Colonic mucosa (tissue), 4 donors: ENCODE results near the gene PRKCA. TPM values are rescaled to one million over a fixed set of nuclear protein-coding genes. Genes with fewer than 3 reads are reported as not detected.

Experiments used
- DNase-seq: peaks from one replicate; pipeline ENCODE4 v3.0.0-alpha.2; 2020
- H3K27ac ChIP-seq: fragments of 200-600 bp; one replicate; pipeline ENCODE4 v1.8.0; 2021
- H3K27me3 ChIP-seq: fragments of 200-600 bp; one replicate; pipeline ENCODE4 v1.8.0; 2021
- H3K36me3 ChIP-seq: fragments of 200-600 bp; one replicate; pipeline ENCODE4 v1.8.0; 2021
- H3K4me1 ChIP-seq: fragments of 200-600 bp; one replicate; pipeline ENCODE4 v1.8.0; 2021; ENCODE audit warnings: mild to moderate bottlenecking
- H3K4me3 ChIP-seq: fragments of 200-600 bp; one replicate; pipeline ENCODE4 v1.8.0; 2021
- H3K9ac ChIP-seq, 2 donors: one replicate each; pipeline ENCODE4 v1.7.0; 2013; ENCODE audit warnings: control low read depth in 2 of 2, low read depth in 2 of 2, low read length in 2 of 2
- H3K9me3 ChIP-seq: fragments of 200-600 bp; one replicate; pipeline ENCODE4 v1.8.0; 2021
- CTCF ChIP-seq: fragments of 200-600 bp; IDR thresholded peaks from one replicate; pipeline ENCODE4 v1.8.0; 2022; ENCODE audit warnings: antibody characterized with exemption, mild to moderate bottlenecking
- intact Hi-C: fragments of 100-400 bp; cut with DNase I; formaldehyde crosslinking; loops from one replicate; pipeline ENCODE4 v1.14.1; 2022
- total RNA-seq, 2 donors: library from RNA; stranded (reverse); fragmentation: NEBNext Ultra II Directional in 1 of 2; extraction: Animal tissue kit (Norgen Biotek cat#: 25700) in 1 of 2; gene quantifications; one replicate each; pipeline ENCODE4 v1.2.1, GENCODE V29; 2021
- donor health status: healthy.
- donor health status: DM: no; HTN: no; CAD: no.
- donor health status: DM: no; HTN: no; CAD: no.

Gene PRKCA
- total RNA-seq, 2 donors from 2014 or later, result 40.0 to 41.8 TPM

GRCh38 chr17:66431910-66432309, 129.5 kb downstream of the PRKCA start:
- Histone ChIP-seq H3K27ac (peak overlapping the region; percentile 2), H3K4me3 (no peak overlapping the region), H3K27me3 (no peaks in the 10 kb centered on the region), H3K36me3 (no peaks in the 10 kb centered on the region), H3K9ac (no peak overlapping the region), H3K4me1 (no peaks in the 10 kb centered on the region), H3K9me3 (no peaks in the 10 kb centered on the region)
- no peak for DNase-seq
- no peak for TF ChIP-seq CTCF
- intact Hi-C loops, result no loop called here

GRCh38 chr17:66432411-66432957, 130.1 kb downstream of the PRKCA start:
- H3K9me3 ChIP-seq, result no peaks in the 10 kb centered on the region
- no peaks in the 10 kb centered on the region for H3K27me3 ChIP-seq
- H3K9ac ChIP-seq, result no peak overlapping the region
- TF ChIP-seq CTCF, result no peak
- no peak overlapping the region for H3K4me3 ChIP-seq
- no peak for DNase-seq
- no peak overlapping the region for H3K27ac ChIP-seq
- no peaks in the 10 kb centered on the region for H3K4me1 ChIP-seq
- intact Hi-C loops, result no loop called here
- no peaks in the 10 kb centered on the region for H3K36me3 ChIP-seq

- DNase-seq, result no peak
- Histone ChIP-seq H3K27ac (no peak overlapping the region), H3K4me3 (no peak overlapping the region), H3K9me3 (no peaks in the 10 kb centered on the region), H3K36me3 (no peaks in the 10 kb centered on the region), H3K27me3 (no peaks in the 10 kb centered on the region), H3K9ac (no peak overlapping the region), H3K4me1 (no peaks in the 10 kb centered on the region)
- TF ChIP-seq CTCF, result no peak
- intact Hi-C loops, result no loop called here
These were observed 130.7 kb downstream of the PRKCA start for GRCh38 chr17:66432996-66433551.

GRCh38 chr17:66435182-66435581, 132.8 kb downstream of the PRKCA start:
- no peaks in the 10 kb centered on the region for H3K27me3 ChIP-seq
- intact Hi-C loops, result no loop called here
- DNase-seq, result no peak
- H3K36me3 ChIP-seq, result no peaks in the 10 kb centered on the region
- H3K9ac ChIP-seq, result no peak overlapping the region
- no peak overlapping the region for H3K4me3 ChIP-seq
- H3K9me3 ChIP-seq, result no peaks in the 10 kb centered on the region
- H3K27ac ChIP-seq, result no peak overlapping the region
- H3K4me1 ChIP-seq, result no peaks in the 10 kb centered on the region
- no peak for TF ChIP-seq CTCF

GRCh38 chr17:66436631-66437030, 134.2 kb downstream of the PRKCA start:
- Histone ChIP-seq H3K4me1 (no peaks in the 10 kb centered on the region), H3K27me3 (no peaks in the 10 kb centered on the region), H3K4me3 (no peak overlapping the region), H3K27ac (no peak overlapping the region), H3K9me3 (no peaks in the 10 kb centered on the region), H3K36me3 (no peaks in the 10 kb centered on the region), H3K9ac (no peak overlapping the region)
- TF ChIP-seq CTCF, result no peak
- DNase-seq, result no peak
- intact Hi-C loops, result no loop called here
